ENCODE results near the gene RBBP4.

The RBBP4 gene

DNA sequence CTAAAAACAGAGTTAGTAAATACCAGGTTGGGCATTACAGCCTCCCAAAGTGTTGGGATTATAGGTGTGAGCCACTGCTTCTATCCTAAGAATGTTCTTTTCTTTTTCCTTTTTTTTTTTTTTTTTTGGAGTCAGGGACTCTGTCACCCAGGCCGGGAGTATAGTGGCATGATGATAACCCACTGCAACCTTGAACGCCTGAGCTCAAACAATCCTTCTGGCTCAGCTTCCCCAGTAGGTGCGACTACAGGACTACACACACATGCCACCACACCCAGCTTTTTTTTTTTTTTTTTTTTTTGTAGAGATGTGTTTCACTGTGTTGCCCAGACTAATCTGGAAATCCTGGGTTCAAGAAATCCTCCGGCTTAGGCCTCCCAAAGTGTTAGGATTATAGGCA is 6.6 kb upstream of the RBBP4 start:
- TF ChIP-seq, protein P1, sequence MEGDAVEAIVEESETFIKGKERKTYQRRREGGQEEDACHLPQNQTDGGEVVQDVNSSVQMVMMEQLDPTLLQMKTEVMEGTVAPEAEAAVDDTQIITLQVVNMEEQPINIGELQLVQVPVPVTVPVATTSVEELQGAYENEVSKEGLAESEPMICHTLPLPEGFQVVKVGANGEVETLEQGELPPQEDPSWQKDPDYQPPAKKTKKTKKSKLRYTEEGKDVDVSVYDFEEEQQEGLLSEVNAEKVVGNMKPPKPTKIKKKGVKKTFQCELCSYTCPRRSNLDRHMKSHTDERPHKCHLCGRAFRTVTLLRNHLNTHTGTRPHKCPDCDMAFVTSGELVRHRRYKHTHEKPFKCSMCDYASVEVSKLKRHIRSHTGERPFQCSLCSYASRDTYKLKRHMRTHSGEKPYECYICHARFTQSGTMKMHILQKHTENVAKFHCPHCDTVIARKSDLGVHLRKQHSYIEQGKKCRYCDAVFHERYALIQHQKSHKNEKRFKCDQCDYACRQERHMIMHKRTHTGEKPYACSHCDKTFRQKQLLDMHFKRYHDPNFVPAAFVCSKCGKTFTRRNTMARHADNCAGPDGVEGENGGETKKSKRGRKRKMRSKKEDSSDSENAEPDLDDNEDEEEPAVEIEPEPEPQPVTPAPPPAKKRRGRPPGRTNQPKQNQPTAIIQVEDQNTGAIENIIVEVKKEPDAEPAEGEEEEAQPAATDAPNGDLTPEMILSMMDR (IDR thresholded peaks at IDR 0.05), result no peak
- no peak overlapping the region for H3K27ac ChIP-seq
- no peak overlapping the region for H3K4me3 ChIP-seq
- no peak for DNase-seq (ENCODE audit: low spot score)

DNA sequence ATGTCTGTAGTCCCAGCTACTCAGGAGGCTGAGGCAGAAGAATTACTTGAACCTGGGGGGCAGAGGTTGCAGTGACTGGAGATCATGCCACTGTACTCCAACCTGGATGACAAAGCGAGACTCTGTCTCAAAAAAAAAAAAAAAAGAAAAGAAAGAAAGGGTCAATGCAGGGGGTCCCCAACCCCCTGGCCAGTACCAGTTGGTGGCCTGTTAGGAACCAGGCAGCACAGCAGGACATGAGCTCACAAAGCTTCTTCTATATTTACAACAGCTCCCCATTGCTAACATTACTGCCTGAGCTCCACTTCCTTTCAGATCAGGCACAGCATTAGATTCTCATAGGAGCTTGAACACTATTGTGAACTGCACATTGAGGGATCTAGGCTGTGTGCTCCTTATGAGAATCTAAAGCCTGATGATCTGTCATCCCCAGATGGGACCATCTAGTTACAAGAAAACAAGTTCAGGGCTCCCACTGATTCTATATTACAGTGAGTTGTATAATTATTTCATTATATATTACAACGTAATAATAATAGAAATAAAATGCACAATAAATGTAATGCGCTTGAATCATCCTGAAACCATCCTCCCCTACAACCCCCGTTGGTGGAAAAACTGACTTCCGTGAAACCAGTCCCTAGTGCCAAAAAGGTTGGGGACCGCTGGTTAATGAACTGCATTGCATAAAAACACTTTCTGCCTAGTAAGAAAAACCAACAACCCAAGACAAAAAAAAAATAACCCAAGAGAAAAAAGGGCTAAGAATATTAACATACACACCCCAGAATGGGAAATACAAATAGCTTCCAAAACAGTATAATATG is 3.5 kb upstream of the RBBP4 start:
- Histone ChIP-seq H3K4me3 (no peak overlapping the region), H3K27ac (no peak overlapping the region)
- DNase-seq (ENCODE audit: low spot score), result no peak
- TF ChIP-seq, protein P1 (IDR thresholded peaks at IDR 0.05), result no peak

DNA sequence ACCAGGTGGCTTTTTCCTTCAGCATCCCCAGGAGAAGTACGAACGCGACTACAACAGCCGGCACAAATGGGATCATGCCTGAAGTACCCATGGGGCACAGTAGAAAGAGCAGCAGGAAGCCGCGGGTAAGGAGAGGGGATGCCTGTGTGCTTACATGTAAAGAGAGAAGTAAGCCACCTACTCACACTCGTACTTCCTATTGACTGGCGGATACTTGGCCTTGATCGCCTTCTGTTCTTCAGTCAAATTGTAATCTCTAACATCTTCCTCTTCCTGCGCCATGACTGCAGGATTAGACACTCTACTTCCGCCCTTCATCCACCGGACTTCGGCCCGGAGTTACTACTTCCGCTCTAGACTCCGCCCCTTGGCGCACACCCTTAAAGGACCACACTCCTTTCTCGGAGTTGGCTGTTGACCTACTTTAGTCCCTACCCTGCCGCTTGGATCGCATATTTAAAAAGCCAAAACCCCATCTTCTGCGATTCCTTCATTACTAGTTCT is 708 bp upstream of the RBBP4 start, which contains the start of gene ZBTB8OS:
ZBTB8OS (minus strand) TSS at position 303 of the 504 bp plus-strand sequence; CDS start at position 282, 21 bp downstream.
- TF ChIP-seq, protein P1 (IDR thresholded peaks at IDR 0.05), result no peak
- peak; percentile 91 for DNase-seq (ENCODE audit: low spot score)
- Histone ChIP-seq H3K27ac (peak within 1 kb of the TSS; percentile 91 to 99), H3K4me3 (peak within 1 kb of the TSS; percentile 97)

DNA sequence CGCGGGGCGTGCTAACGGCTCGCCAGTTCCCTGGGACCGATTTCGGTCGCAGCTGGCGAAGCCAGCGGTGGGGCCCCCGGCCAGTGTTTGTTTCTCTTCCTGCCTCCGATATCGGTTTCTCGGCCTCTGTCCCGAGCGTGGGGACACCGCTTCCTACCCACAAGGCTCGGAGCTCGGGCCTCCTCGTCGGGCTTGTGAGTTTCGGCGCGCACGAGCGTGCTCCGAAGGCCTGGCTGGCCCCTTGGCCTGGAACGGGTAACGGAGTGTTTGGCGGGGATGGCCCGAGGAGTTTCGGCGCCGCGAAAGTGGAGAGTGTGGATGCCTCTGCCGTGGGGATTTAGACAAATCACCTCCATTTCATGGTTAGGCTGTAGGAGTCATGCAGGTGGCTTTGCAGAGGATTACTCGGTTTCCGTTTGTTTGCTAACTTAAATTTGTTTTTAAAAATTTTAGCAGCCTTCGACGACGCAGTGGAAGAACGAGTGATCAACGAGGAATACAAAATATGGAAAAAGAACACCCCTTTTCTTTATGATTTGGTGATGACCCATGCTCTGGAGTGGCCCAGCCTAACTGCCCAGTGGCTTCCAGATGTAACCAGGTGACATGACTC is 559 bp downstream of the RBBP4 start:
- DNase-seq (ENCODE audit: low spot score), result no peak
- Histone ChIP-seq H3K4me3 (peak overlapping the region; percentile 97), H3K27ac (peak overlapping the region; percentile 91 to 99)
- TF ChIP-seq, protein P1 (IDR thresholded peaks at IDR 0.05), result no peak

DNA sequence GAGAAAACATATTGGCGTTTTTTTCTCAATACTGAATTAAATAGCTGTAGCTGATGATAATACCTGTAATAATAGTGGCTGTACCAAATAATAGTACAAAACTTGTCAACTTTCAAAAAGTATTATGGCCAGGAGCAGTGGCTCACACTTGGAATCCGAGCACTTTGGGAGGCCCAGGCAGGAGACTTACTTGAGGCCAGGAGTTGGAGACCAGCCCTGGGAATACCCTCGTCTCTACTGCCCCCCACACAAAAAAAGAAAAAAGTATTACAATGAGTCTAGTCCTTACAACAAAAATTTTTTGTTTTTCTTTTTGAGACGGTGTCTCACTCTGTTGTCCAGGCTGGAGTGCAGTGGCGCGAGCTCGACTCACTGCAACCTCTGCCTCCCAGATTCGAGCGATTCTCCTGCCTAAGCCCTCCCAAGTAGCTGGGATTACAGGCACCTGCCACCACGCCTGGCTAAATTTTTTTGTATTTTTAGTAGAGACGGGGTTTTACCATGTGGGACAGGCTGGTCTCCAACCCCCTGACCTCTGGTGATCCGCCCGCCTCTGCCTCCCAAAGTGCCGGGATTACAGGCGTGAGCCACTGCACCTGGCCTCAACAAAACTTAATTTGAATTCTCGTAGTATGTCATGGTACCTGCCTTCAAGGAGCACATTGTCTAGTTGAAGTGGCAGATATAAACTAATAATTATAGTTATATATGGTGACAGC is 1.4 kb downstream of the RBBP4 start:
- Histone ChIP-seq H3K27ac (no peak overlapping the region), H3K4me3 (peak overlapping the region; percentile 97)

DNA sequence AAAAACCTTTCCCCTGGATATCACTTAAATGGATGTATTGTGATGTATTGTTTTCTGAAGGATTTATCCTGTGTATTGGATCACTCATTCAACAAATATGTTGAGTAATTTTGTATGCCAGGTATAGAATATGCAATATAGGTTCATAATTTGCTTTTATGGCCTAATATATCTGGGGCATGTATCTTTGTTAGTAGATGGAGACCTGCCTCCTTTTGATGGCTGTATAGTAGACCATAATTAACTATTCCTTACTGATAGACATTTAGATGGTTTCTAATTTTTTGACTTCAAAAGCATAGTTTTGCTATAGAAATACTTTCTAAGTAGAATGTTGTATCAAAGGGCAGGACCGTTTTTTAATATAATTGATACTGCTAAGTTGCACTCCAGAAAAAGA is 8.6 kb downstream of the RBBP4 start:
- Histone ChIP-seq H3K4me3 (no peak overlapping the region), H3K27ac (no peak overlapping the region)
- TF ChIP-seq, protein P1 (IDR thresholded peaks at IDR 0.05), result no peak
- DNase-seq (ENCODE audit: low spot score), result no peak

More for the DNA sequence above, 1.4 kb downstream of the RBBP4 start:
- TF ChIP-seq, protein P1 (IDR thresholded peaks at IDR 0.05), result no peak
- DNase-seq (ENCODE audit: low spot score), result no peak

All from coronary artery (tissue), 2 donors.